GM19397 (cell line): Measurements from ENCODE around the gene CHRNA4.

Experiments used
- ATAC-seq: cut with Tn5 transposase; IDR thresholded peaks from one replicate; pipeline ENCODE4 v1.9.1; 2021; ENCODE audit warnings: mild to moderate bottlenecking, moderate library complexity; ENCODE audit not compliant: unreplicated experiment

Gene CHRNA4

GRCh38 chr20:63295018-63295417 lies 66.1 kb downstream of the CHRNA4 start:
- ATAC-seq: no peak

GRCh38 chr20:63294536-63294900 lies 66.6 kb downstream of the CHRNA4 start:
- no peak for ATAC-seq

- no peak for ATAC-seq
Observed at GRCh38 chr20:63293871-63294535, 67.1 kb downstream of the CHRNA4 start.

DNA sequence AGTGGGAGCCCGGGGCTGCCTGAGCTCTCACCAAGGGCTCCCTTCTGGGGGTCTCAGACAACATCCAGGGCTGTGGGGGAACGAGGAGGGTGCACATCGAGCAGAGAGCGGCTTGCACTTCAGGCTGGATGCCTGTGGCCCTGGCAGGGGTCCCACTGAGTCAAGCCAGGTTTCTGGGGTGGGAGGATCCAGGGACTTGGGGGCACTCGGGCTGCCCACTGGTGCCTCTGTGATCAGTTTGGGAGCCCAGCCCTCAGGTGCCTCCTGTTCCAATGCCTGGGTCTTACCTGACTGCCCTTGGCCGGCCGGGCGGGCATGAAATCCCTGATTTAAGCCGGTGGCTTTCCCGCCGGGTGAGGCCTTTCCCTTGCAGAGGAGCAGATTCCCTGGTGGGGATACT lies 67.7 kb downstream of the CHRNA4 start:
- ATAC-seq: no peak
